Measurements from ENCODE around the gene AKR1C1. TPM values are rescaled to one million over a fixed set of nuclear protein-coding genes. Genes with fewer than 3 reads are reported as not detected.
A peak's percentile ranks its signal among the peaks of the same experiment; 100 is the strongest.
"Not testable (repeated sequence)": the region's sequence is repeated elsewhere in the genome, so short reads cannot be mapped to it uniquely, and the experiment has no call there.

The AKR1C1 gene
- total and polyA plus RNA-seq, 9 of the 15 experiments (the other 6 are each of a cell fraction or from before 2014, with no cell fraction given) = 43.5 to 180 (median 82.4) TPM

DNA sequence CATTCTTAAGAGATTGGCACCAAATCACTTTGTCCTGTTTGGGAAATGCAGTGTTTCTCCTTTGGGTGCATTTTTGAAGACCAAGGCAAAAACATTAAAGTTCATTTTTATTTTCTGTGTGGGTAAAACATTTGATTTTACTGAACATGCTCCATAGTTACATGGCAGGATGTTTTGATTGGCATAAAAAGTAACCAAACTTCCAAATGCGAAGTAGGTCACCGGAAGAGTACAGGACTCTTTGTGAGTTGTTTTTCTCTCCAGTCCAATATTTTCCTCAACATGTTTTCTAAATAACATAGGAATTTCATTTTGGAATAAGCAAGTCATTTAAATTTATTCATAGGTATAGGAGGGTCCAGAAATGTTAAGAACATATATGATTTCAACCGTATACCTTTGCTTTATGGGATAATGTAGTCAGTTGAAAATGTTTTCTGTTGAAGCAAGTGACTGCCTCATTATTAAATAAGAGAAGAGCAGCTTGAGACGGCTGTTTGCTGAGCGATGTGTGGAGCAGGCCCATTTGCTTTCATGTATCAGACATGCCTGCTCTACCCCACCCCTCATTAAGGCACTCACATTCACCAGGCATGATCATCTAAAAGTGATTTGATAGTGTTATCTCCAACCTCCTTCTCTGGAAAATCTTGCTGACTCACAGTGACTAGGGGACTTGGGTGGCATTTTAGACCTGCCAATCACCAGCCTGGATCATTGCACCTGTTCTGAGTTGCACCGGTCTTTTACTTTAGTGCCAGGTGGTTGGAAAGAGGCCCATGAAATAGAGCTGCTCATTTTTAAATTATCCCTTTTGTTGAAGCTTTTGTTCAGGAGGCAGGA, 56.8 kb downstream of the AKR1C1 start (continued):
- TF ChIP-seq SOX6 (IDR thresholded peaks at IDR 0.05) (peak; percentile 51; the same call in 1 of the 2 replicates), NFE2 (IDR thresholded peaks at IDR 0.05; ENCODE audit: low read depth) (peak; percentile 98), TCF3 (CRISPR knock-in tag; IDR thresholded peaks at IDR 0.05) (peak; percentile 62), ARID1B (IDR thresholded peaks at IDR 0.05) (peak; percentile 81), C11orf30 (IDR thresholded peaks at IDR 0.05; ENCODE audit: low read depth) (peak; percentile 96), PML (IDR thresholded peaks at IDR 0.05; ENCODE audit: low read length) (peak; percentile 42; the same call in 1 of the 2 replicates), CREM (IDR thresholded peaks at IDR 0.05; ENCODE audit: low read depth) (0 out of 2 replicates have a peak, but pooled peaks have one; percentile 17), CBFA2T2 (conservative IDR thresholded peaks at IDR 0.05) (peak; percentile 80), TEAD4 (IDR thresholded peaks at IDR 0.05; ENCODE audit: low read length) (peak; percentile 75)
- TF ChIP-seq TEAD4 (CRISPR knock-in tag; IDR thresholded peaks at IDR 0.05; ENCODE audit: borderline replicate concordance) = not testable (repeated sequence)

DNA sequence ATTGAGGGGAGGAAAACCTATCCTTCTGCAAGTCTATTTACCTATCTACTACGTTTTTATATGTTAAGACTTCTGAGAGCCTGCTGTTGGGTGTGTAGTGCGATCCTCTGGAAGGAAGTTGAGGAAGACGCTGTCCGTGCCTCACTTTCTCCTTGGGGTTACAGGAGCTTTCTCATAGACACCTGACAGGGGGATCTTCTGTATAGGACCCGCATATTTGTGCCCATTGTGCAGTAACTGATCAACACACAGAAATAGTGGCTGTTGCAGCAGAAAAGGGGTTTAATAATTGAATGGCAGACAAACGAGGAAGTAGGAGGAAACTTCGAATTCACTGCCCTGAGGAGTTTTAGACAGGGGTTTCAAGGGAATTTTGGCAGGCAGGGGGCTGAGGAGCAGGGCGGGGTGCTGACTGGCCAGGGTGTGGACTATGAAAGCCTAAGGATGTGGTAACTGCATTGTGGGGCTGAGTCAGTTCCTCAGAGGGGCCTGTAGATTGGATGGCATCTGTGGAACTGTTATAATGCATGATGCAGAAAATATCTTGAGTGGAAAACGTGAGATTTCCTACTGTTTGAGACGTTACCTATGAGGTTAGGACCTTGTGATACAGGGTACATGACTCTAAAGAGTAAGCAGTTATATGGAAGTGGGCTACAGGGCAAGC, 58.5 kb downstream of the AKR1C1 start:
- H3K79me2 ChIP-seq (ENCODE audit: control insufficient read depth, insufficient read depth, low read length); BruUV-seq (replicated peaks); H3K4me2 ChIP-seq (ENCODE audit: insufficient read depth, low read length); ATAC-seq; H3K9me3 ChIP-seq (replicated peaks; ENCODE audit: control insufficient read depth, insufficient read depth, low read depth, low read length); intact Hi-C loops (cut with micrococcal nuclease); H3K27ac ChIP-seq (ENCODE audit: extremely low read depth, low read depth, low read length); CTCF ChIA-PET (ENCODE audit: low intra/inter-chr PET ratio); H3K4me1 ChIP-seq (replicated peaks in 1 of 2; ENCODE audit: control insufficient read depth in 2 of 2, insufficient read depth in 2 of 2, low read length in 2 of 2); H3K4me3 ChIP-seq; H3K9me1 ChIP-seq (ENCODE audit: control insufficient read depth, insufficient read depth, low read length); FAIRE-seq; H2AFZ ChIP-seq (ENCODE audit: low read depth, low read length); H3K9ac ChIP-seq (ENCODE audit: insufficient read depth in 1 of 2, low read depth in 2 of 2, low read length in 2 of 2); H4K20me1 ChIP-seq (replicated peaks; ENCODE audit: control insufficient read depth, insufficient read depth, low read length); DNase-seq (ENCODE audit: extremely low read depth in 1 of 4, low spot score in 3 of 4); POLR2A ChIA-PET; H3K36me3 ChIP-seq (ENCODE audit: control insufficient read depth, insufficient read depth, low read length); H3K27me3 ChIP-seq (ENCODE audit: control insufficient read depth in 2 of 2, insufficient read depth in 2 of 2, low read length in 2 of 2): not testable (repeated sequence)
- WGBS (ENCODE audit: insufficient coverage, low coverage, missing lambda C conversion rate) = 52% methylated on average over 7 of the region's 10 CpGs
- in situ Hi-C loops (cut with MboI) = loop anchor here (5.0 kb wide), 1 partner anchor 79 kb away; no protein-coding TSS in a partner anchor
